Mucosa of descending colon (tissue), 3 donors: ENCODE measurements around the gene ENHO. TPM values are rescaled to one million over a fixed set of nuclear protein-coding genes. Genes with fewer than 3 reads are reported as not detected.

Source experiments
- ATAC-seq: fragments of 200-7000 bp; cut with Tn5 transposase; one replicate; pipeline ENCODE4 v1.9.1; 2020; ENCODE audit warnings: mild to moderate bottlenecking, moderate library complexity
- DNase-seq, 3 donors: peaks; one replicate each; pipeline ENCODE4 v3.0.0-alpha.2; 2020
- H3K36me3 ChIP-seq: fragments of 200-600 bp; one replicate; pipeline ENCODE4 v1.8.0; 2021; ENCODE audit warnings: low read depth, mild to moderate bottlenecking
- H3K4me1 ChIP-seq: fragments of 200-600 bp; one replicate; pipeline ENCODE4 v1.8.0; 2021; ENCODE audit warnings: low read depth, mild to moderate bottlenecking
- H3K4me3 ChIP-seq: fragments of 200-600 bp; one replicate; pipeline ENCODE4 v1.8.0; 2021; ENCODE audit warnings: mild to moderate bottlenecking
- H3K9me3 ChIP-seq: fragments of 200-600 bp; one replicate; pipeline ENCODE4 v1.8.0; 2021; ENCODE audit warnings: mild to moderate bottlenecking
- intact Hi-C, 2 donors: fragments of 100-400 bp; cut with DNase I in 1 of 2; cut with micrococcal nuclease in 1 of 2; formaldehyde crosslinking; loops; one replicate each; pipeline versions ENCODE4 v1.11.0 to v1.11.1; 2022; cut with DNase I, micrococcal nuclease
- total RNA-seq, 3 donors: library from RNA; stranded (reverse); fragmentation: NEBNext Ultra II Directional in 2 of 3; extraction: Animal tissue kit (Norgen Biotek cat#: 25700) in 2 of 3; gene quantifications; one replicate each; pipeline versions ENCODE4 v1.2.1 to v1.2.4, GENCODE V29; 2021 to 2023
- TF ChIP-seq, protein P1 (sequence below): fragments of 200-600 bp; IDR thresholded peaks from one replicate; pipeline ENCODE4 v1.8.0; 2022; ENCODE audit warnings: antibody characterized with exemption, mild to moderate bottlenecking
- donor health status: DM: no; HTN: no; CAD: no; lungs with moderate emphysema.
- donor health status: DM: no; HTN: no; CAD: no.
- donor health status: DM: no; HTN: yes; CAD: no.

The ENHO gene
- total RNA-seq, 3 donors from 2014 or later: 1.4 to 2.0 (median 1.5) TPM

DNA sequence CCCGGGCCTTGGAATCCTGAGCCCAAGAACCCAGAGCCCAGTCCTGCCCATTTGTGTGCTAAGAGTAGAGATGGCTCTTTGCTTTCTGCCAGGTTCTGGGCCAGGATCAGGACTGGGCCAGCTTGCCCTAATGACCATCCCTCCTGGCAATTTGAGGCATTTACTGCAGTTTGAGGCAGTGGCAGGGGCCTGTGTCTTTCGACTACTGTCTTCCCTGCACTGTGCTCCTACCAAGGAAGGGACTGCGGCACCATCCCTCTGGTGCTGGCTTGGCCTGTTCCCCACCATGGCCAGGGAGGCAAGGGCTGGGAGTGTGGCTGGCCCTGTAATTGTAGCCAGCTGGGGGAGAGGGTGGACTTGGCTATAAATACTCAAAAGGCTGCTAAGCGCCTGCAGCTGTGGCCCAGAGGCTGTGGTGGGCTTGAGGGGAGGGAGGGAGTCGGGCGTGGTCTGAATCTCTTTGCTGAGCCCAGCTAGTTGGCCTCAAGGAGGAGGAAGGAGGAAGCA is 4.6 kb downstream of the ENHO start:
- H3K4me1 ChIP-seq: peaks cover 2% of the 10 kb centered on the region
- ATAC-seq (no peak), DNase-seq (no peak)
- TF ChIP-seq, protein P1, sequence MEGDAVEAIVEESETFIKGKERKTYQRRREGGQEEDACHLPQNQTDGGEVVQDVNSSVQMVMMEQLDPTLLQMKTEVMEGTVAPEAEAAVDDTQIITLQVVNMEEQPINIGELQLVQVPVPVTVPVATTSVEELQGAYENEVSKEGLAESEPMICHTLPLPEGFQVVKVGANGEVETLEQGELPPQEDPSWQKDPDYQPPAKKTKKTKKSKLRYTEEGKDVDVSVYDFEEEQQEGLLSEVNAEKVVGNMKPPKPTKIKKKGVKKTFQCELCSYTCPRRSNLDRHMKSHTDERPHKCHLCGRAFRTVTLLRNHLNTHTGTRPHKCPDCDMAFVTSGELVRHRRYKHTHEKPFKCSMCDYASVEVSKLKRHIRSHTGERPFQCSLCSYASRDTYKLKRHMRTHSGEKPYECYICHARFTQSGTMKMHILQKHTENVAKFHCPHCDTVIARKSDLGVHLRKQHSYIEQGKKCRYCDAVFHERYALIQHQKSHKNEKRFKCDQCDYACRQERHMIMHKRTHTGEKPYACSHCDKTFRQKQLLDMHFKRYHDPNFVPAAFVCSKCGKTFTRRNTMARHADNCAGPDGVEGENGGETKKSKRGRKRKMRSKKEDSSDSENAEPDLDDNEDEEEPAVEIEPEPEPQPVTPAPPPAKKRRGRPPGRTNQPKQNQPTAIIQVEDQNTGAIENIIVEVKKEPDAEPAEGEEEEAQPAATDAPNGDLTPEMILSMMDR: no peak
- intact Hi-C loops: no loop called here
- no peak overlapping the region for H3K4me3 ChIP-seq
- no peaks in the 10 kb centered on the region for H3K9me3 ChIP-seq
- no peaks in the 10 kb centered on the region for H3K36me3 ChIP-seq

DNA sequence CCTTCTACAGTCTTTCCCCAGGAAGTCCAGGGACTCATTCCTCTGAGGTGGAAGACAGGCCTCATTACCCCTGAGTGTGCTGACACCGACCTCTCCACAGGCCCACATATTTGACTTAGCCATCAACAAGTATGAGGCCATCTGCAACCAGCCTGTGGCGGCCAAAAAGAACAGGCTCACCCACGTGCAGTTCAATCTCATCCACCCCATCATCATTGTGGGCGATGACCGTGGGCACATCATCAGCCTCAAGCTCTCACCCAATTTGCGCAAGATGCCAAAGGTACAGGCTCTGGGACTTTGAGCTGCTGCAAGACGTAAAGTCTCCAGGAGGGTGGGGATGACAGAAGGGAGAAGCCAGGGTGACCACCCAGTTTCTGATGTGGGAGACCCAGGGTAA is 5.6 kb downstream of the ENHO start:
- Histone ChIP-seq H3K4me3 (no peak overlapping the region), H3K36me3 (no peaks in the 10 kb centered on the region), H3K4me1 (no peaks in the 10 kb centered on the region), H3K9me3 (no peaks in the 10 kb centered on the region)
- ATAC-seq (no peak), DNase-seq (no peak)
- intact Hi-C loops: no loop called here
- TF ChIP-seq, protein P1: no peak

DNA sequence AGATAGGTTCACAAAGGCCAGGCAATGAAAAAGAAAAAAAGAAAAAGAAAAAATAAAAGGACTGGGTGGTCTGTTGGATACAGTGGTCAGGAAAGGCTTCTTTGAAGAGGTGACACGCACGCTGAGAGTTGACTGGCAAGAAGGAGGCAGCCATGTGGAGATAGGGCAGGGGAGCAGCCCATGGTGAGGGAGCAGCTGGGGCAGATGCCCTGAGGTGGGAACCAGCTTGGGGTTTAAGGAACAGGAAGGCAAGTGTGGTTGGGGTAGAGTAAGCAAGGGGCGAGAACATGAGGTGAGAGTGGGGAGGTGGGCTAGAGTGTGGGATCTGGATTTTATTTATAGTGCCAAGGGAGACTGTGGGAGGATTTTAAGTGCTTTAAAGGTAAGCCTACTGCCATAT is 6.8 kb downstream of the ENHO start:
- no peak for DNase-seq
- TF ChIP-seq, protein P1: no peak
- ATAC-seq: no peak
- Histone ChIP-seq H3K36me3 (no peaks in the 10 kb centered on the region), H3K4me1 (no peaks in the 10 kb centered on the region), H3K4me3 (no peak overlapping the region), H3K9me3 (no peaks in the 10 kb centered on the region)
- intact Hi-C loops: no loop called here

DNA sequence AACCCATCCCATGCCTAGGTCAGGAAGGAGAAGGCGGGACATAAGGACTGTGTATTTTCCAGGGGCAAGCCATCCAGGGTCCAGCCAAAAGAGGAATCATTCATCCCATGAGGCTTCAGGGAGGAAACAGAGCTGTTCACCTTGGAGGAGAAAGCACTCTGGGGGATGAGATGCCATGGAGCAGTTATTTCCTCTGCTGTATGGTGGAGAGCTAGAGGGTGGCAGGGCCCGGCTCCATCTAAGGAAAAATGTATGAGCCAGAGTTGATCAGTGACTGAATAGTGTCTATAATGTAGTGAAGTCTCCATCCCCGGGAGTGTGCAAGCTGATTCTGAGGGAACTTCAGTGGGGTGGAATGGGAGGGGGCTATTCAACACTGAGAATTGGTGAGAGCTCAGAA is 8.0 kb downstream of the ENHO start:
- DNase-seq: no peak
- TF ChIP-seq, protein P1: no peak
- Histone ChIP-seq H3K36me3 (no peaks in the 10 kb centered on the region), H3K4me1 (no peaks in the 10 kb centered on the region), H3K4me3 (no peak overlapping the region), H3K9me3 (no peaks in the 10 kb centered on the region)
- no peak for ATAC-seq
- intact Hi-C loops: no loop called here

DNA sequence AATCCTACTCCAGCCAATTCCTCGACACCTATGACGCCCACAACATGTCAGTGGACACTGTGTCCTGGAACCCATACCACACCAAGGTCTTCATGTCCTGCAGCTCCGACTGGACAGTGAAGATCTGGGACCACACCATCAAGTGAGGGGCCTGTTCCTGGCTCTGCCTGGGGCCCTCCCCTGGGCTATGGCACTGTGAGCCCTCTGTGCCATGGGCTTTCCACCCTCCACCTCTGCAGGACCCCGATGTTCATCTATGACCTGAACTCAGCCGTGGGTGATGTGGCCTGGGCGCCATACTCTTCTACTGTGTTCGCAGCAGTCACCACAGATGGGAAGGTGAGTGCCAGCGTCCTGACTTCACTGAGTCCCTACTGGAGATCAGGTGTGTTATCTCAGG is 8.4 kb downstream of the ENHO start:
- no peaks in the 10 kb centered on the region for H3K9me3 ChIP-seq
- intact Hi-C loops: no loop called here
- TF ChIP-seq, protein P1: no peak
- H3K36me3 ChIP-seq: no peaks in the 10 kb centered on the region
- no peak overlapping the region for H3K4me3 ChIP-seq
- no peak for DNase-seq
- no peaks in the 10 kb centered on the region for H3K4me1 ChIP-seq
- no peak for ATAC-seq
